Right lobe of liver (tissue), 4 donors: ENCODE results near the gene GATA5.

Experiments used
- CTCF ChIP-seq, 4 donors: fragments of 200-600 bp in 3 of 4; fragments of 450-650 bp in 1 of 4; IDR thresholded peaks; one replicate each; pipeline versions ENCODE4 v1.5.1 to v1.8.0; 2016 to 2022; ENCODE audit warnings: antibody characterized with exemption in 4 of 4, mild to moderate bottlenecking in 2 of 4
- POLR2A ChIP-seq: fragments of 450-650 bp; IDR thresholded peaks from one replicate; pipeline ENCODE4 v1.6.1; 2017; ENCODE audit warnings: antibody characterized with exemption, mild to moderate bottlenecking
- donor health status: DM: no; HTN: no; CAD: no.
- donor health status: DM: no; HTN: no; CAD: no.
- donor health status: DM: no; HTN: yes; CAD: no.

GRCh38 chr20:62511300-62511914 lies 35.6 kb upstream of the GATA5 start:
- TF ChIP-seq POLR2A (no peak), CTCF (IDR thresholded peaks at IDR 0.05) (no peak)
